ENCODE measurements around the gene GDPD4. TPM values are rescaled to one million over a fixed set of nuclear protein-coding genes. Genes with fewer than 3 reads are reported as not detected.

Gene GDPD4
- total and polyA plus RNA-seq, 9 of the 15 experiments (the other 6 are each of a cell fraction or from before 2014, with no cell fraction given), result 0.40 TPM; not detected in 8

GRCh38 chr11:77191823-77192495 is 109.5 kb downstream of the GDPD4 start (continued):
- TF ChIP-seq CHD1 (IDR thresholded peaks at IDR 0.05; ENCODE audit: low read length), result no peak
- no peak for TF ChIP-seq DACH1 (IDR thresholded peaks at IDR 0.05; ENCODE audit: partially characterized antibody)
- TF ChIP-seq ZNF239 (CRISPR knock-in tag; IDR thresholded peaks at IDR 0.05), result no peak
- TF ChIP-seq HCFC1 (IDR thresholded peaks at IDR 0.05; ENCODE audit: low read depth, low read length), result peak; percentile 50; the same call in 1 of the 2 replicates
- TF ChIP-seq KLF6 (CRISPR knock-in tag; IDR thresholded peaks at IDR 0.05; ENCODE audit: borderline replicate concordance), result no peak
- TF ChIP-seq ADNP (tag; IDR thresholded peaks at IDR 0.05), result no peak
- TF ChIP-seq PURB (CRISPR knock-in tag; IDR thresholded peaks at IDR 0.05; ENCODE audit: low read depth), result no peak
- TF ChIP-seq GATA2 (CRISPR knock-in tag; IDR thresholded peaks at IDR 0.05), result no peak
- TF ChIP-seq FOXP4 (CRISPR knock-in tag; IDR thresholded peaks at IDR 0.05; ENCODE audit: borderline replicate concordance), result no peak
- no peak for TF ChIP-seq TCFL5 (CRISPR knock-in tag; conservative IDR thresholded peaks at IDR 0.05)
- no peak for TF ChIP-seq ZFPM2 (CRISPR knock-in tag; IDR thresholded peaks at IDR 0.05)
- TF ChIP-seq TAF15 (IDR thresholded peaks at IDR 0.05; ENCODE audit: low read depth, low read length), result no peak
- TF ChIP-seq GABPB1 (CRISPR knock-in tag; IDR thresholded peaks at IDR 0.05), result no peak
- no peak for TF ChIP-seq LARP7 (IDR thresholded peaks at IDR 0.05)
- TF ChIP-seq RBM25 (IDR thresholded peaks at IDR 0.05; ENCODE audit: low read depth, low read length, severe bottlenecking), result no peak
- TF ChIP-seq RAD51 (IDR thresholded peaks at IDR 0.05; ENCODE audit: borderline replicate concordance, low read depth), result no peak
- no peak for TF ChIP-seq CUX1 (CRISPR knock-in tag; IDR thresholded peaks at IDR 0.05)
- no peak for TF ChIP-seq PREB (CRISPR knock-in tag; IDR thresholded peaks at IDR 0.05)
- TF ChIP-seq PCBP2 (IDR thresholded peaks at IDR 0.05; ENCODE audit: low read depth, low read length, poor library complexity, severe bottlenecking), result no peak
- no peak for TF ChIP-seq ZNF445 (CRISPR knock-in tag; IDR thresholded peaks at IDR 0.05; ENCODE audit: low read depth)
